DOHH2 (cell line): ENCODE measurements around the gene UNC5B.
"Not testable (repeated sequence)": the region's sequence is repeated elsewhere in the genome, so short reads cannot be mapped to it uniquely, and the experiment has no call there.

Source experiments
- H3F3A ChIP-seq: fragments of 200-600 bp; sonication (generic), shearing (Covaris generic); 2 replicates; pipeline ENCODE4 v1.6.0; 2016; ENCODE audit warnings: antibody characterized with exemption, mild to moderate bottlenecking; ENCODE audit not compliant: control insufficient read depth, insufficient read depth
- H3K27ac ChIP-seq: fragments of 200-600 bp; sonication (generic); 2 replicates; pipeline ENCODE4 v1.5.1; 2014; ENCODE audit warnings: low read depth, mild to moderate bottlenecking, low read length, moderate library complexity
- H3K27me3 ChIP-seq: fragments of 200-600 bp; sonication (generic); 2 replicates; pipeline ENCODE4 v1.6.1; 2014; ENCODE audit warnings: mild to moderate bottlenecking, low read length, mixed read lengths; ENCODE audit not compliant: control insufficient read depth
- H3K36me3 ChIP-seq: fragments of 200-600 bp; sonication (generic); 2 replicates; pipeline ENCODE4 v1.6.1; 2014; ENCODE audit warnings: mild to moderate bottlenecking, low read length, moderate library complexity, mixed read lengths; ENCODE audit not compliant: control insufficient read depth
- H3K4me1 ChIP-seq: fragments of 200-600 bp; sonication (generic); 2 replicates; pipeline ENCODE4 v1.6.1; 2014; ENCODE audit warnings: mild to moderate bottlenecking, low read length, mixed read lengths; ENCODE audit not compliant: control insufficient read depth
- H3K4me2 ChIP-seq: fragments of 200-600 bp; sonication (generic); 2 replicates; pipeline ENCODE4 v1.6.0; 2014; ENCODE audit warnings: mild to moderate bottlenecking, low read length, moderate library complexity
- H3K4me3 ChIP-seq: fragments of 200-600 bp; sonication (generic); 2 replicates; pipeline ENCODE4 v1.5.1; 2014; ENCODE audit warnings: mild to moderate bottlenecking, low read length, mixed read lengths
- H3K79me2 ChIP-seq: fragments of 200-600 bp; sonication (generic); 2 replicates; pipeline ENCODE4 v1.6.1; 2014; ENCODE audit warnings: mild to moderate bottlenecking, low read length, mixed read lengths; ENCODE audit not compliant: control insufficient read depth
- H3K9me2 ChIP-seq: fragments of 200-600 bp; sonication (generic); replicated peaks from 2 replicates; pipeline ENCODE4 v1.6.1; 2014; ENCODE audit warnings: mild to moderate bottlenecking, low read length, mixed read lengths; ENCODE audit not compliant: control insufficient read depth
- H3K9me3 ChIP-seq: fragments of 200-600 bp; sonication (generic); 2 replicates; pipeline ENCODE4 v1.6.1; 2014; ENCODE audit warnings: antibody characterized with exemption, low read length, mixed read lengths; ENCODE audit not compliant: control insufficient read depth, insufficient read depth
- H4K20me1 ChIP-seq: fragments of 200-600 bp; sonication (generic); 2 replicates; pipeline ENCODE4 v1.6.0; 2014; ENCODE audit warnings: low read depth, mild to moderate bottlenecking, antibody characterized with exemption, low read length, moderate library complexity; ENCODE audit not compliant: control insufficient read depth, insufficient read depth
- EZH2phosphoT487 ChIP-seq: fragments of 200-600 bp; sonication (generic); IDR thresholded peaks from 2 replicates; pipeline ENCODE4 v1.6.1; 2017; ENCODE audit warnings: borderline replicate concordance, mild to moderate bottlenecking, antibody characterized with exemption, low read length, moderate library complexity, mixed read lengths
- TF ChIP-seq, protein P1 (sequence below): fragments of 200-600 bp; sonication (generic); IDR thresholded peaks from one replicate; pipeline ENCODE4 v1.5.1; 2014; ENCODE audit warnings: antibody characterized with exemption, mild to moderate bottlenecking, low read depth, low read length; ENCODE audit not compliant: poor library complexity, severe bottlenecking

UNC5B gene

DNA sequence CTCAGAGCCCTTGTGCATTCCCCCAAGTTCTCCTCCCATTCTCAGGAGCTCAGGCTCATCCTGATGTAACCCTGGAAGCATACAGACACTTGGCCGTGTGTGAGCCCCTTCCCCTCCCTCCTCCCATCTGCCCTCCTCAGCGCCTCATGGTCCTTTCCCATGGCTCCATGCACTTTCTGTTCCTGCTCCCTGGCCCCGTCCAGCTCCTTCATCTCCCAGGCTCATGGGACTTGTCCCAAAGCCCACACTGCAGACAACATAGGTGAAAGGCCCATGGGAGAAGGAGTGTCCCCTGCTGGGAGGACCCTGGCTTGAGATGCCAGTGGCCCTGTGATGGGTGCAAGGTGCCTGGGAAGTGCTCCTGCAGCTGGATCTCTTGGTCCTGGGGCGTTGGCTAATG, 82.5 kb downstream of the UNC5B start:
- no peak overlapping the region for H3K4me3 ChIP-seq
- H3K79me2 ChIP-seq = no peaks in the 10 kb centered on the region

DNA sequence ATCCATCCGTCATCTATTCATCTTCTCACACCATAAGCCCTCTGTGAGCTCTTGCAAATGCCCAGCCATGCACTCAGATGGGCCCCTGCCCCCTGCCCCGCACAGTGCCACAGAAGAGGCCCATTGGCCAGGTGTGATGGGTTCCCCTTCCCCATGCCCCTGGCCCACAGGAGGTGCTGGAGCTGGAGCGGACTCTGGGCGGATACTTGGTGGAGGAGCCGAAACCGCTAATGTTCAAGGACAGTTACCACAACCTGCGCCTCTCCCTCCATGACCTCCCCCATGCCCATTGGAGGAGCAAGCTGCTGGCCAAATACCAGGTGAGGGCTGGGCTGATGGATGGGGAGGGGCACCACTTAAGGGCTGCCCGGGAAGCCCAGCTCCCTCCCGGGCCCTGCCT, 83.3 kb downstream of the UNC5B start:
- TF ChIP-seq, protein P1, sequence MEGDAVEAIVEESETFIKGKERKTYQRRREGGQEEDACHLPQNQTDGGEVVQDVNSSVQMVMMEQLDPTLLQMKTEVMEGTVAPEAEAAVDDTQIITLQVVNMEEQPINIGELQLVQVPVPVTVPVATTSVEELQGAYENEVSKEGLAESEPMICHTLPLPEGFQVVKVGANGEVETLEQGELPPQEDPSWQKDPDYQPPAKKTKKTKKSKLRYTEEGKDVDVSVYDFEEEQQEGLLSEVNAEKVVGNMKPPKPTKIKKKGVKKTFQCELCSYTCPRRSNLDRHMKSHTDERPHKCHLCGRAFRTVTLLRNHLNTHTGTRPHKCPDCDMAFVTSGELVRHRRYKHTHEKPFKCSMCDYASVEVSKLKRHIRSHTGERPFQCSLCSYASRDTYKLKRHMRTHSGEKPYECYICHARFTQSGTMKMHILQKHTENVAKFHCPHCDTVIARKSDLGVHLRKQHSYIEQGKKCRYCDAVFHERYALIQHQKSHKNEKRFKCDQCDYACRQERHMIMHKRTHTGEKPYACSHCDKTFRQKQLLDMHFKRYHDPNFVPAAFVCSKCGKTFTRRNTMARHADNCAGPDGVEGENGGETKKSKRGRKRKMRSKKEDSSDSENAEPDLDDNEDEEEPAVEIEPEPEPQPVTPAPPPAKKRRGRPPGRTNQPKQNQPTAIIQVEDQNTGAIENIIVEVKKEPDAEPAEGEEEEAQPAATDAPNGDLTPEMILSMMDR = no peak
- no peak for TF ChIP-seq EZH2phosphoT487
- Histone ChIP-seq H3K4me2 (no peak overlapping the region), H3K9me2 (no peaks in the 10 kb centered on the region), H3K27ac (no peak overlapping the region), H3K9me3 (no peaks in the 10 kb centered on the region), H3F3A (no peaks in the 10 kb centered on the region), H3K79me2 (no peaks in the 10 kb centered on the region), H3K36me3 (no peaks in the 10 kb centered on the region), H3K4me3 (no peak overlapping the region), H3K27me3 (peaks cover 11% of the 10 kb centered on the region), H3K4me1 (no peaks in the 10 kb centered on the region), H4K20me1 (no peaks in the 10 kb centered on the region)

More for the DNA sequence above, 82.5 kb downstream of the UNC5B start:
- no peaks in the 10 kb centered on the region for H3K36me3 ChIP-seq
- no peak overlapping the region for H3K27ac ChIP-seq
- H3K27me3 ChIP-seq = peaks cover 8% of the 10 kb centered on the region
- H3K4me2 ChIP-seq = no peak overlapping the region
- no peaks in the 10 kb centered on the region for H4K20me1 ChIP-seq
- no peaks in the 10 kb centered on the region for H3K9me2 ChIP-seq
- TF ChIP-seq EZH2phosphoT487 = no peak
- TF ChIP-seq, protein P1 = no peak
- no peaks in the 10 kb centered on the region for H3K9me3 ChIP-seq
- no peaks in the 10 kb centered on the region for H3F3A ChIP-seq
- H3K4me1 ChIP-seq = no peaks in the 10 kb centered on the region

DNA sequence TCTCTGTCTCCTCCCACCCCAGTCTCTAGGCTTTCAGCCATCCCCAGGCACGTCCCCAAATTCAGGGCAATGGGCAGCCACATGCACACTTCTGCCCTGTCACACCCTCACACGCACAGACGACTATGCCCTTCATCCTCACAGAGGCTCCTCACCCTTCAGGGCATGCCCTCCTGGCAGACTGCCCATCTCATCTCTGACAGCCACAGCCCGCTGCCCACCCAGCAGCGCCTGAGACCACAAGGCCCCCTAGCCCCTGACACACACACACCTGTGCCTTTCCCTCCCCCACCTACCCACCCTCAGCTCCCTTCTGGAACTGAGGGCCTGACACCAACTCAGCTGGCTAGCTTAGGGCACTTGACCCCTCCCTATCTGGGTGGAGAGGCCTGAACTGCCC, 83.7 kb downstream of the UNC5B start:
- Histone ChIP-seq H3K79me2 (no peaks in the 10 kb centered on the region), H3K4me1 (no peaks in the 10 kb centered on the region), H3K9me2 (no peaks in the 10 kb centered on the region), H3K27me3 (peaks cover 11% of the 10 kb centered on the region), H4K20me1 (no peaks in the 10 kb centered on the region), H3F3A (no peaks in the 10 kb centered on the region), H3K36me3 (no peaks in the 10 kb centered on the region), H3K4me2 (no peak overlapping the region), H3K4me3 (no peak overlapping the region), H3K27ac (no peak overlapping the region), H3K9me3 (no peaks in the 10 kb centered on the region)
- TF ChIP-seq, protein P1 = no peak
- TF ChIP-seq EZH2phosphoT487 = no peak

DNA sequence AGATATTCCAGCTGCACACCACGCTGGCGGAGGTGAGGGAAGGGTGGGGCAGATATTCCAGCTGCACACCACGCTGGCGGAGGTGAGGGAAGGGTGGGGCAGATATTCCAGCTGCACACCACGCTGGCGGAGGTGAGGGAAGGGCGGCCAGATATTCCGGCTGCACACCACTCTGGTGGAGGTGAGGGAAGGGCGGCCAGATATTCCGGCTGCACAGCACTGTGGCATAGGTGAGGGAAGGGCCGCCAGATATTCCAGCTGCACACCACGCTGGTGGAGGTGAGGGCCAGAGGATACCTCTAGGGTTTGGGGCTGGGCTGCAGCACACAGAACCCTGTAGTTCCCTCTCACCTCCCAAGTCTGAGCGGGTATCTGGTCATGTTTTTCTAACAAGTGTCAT, 84.4 kb downstream of the UNC5B start:
- H3K27ac ChIP-seq, H3K36me3 ChIP-seq, H3F3A ChIP-seq, H3K9me3 ChIP-seq, H3K79me2 ChIP-seq, H3K9me2 ChIP-seq, H3K4me2 ChIP-seq, H3K4me1 ChIP-seq, H3K4me3 ChIP-seq, H4K20me1 ChIP-seq: not testable (repeated sequence)
- peaks cover 13% of the 10 kb centered on the region for H3K27me3 ChIP-seq
